Osteocyte (in vitro differentiated cells): Measurements from ENCODE around the gene USP46. TPM values are rescaled to one million over a fixed set of nuclear protein-coding genes. Genes with fewer than 3 reads are reported as not detected.

Source experiments
- DNase-seq: peaks from one replicate; pipeline ENCODE4 v3.0.0; 2021; ENCODE audit warnings: mixed read lengths; ENCODE audit not compliant: unreplicated experiment; ENCODE audit errors: extremely low spot score
- H3K27ac Mint-ChIP-seq: one replicate; pipeline ENCODE4 v1.8.0; 2021; ENCODE audit warnings: mild to moderate bottlenecking, mixed read lengths; ENCODE audit not compliant: unreplicated experiment
- H3K27me3 Mint-ChIP-seq: one replicate; pipeline ENCODE4 v1.8.0; 2021; ENCODE audit warnings: mixed read lengths; ENCODE audit not compliant: unreplicated experiment
- H3K36me3 Mint-ChIP-seq: one replicate; pipeline ENCODE4 v1.8.0; 2021; ENCODE audit warnings: mixed read lengths; ENCODE audit not compliant: unreplicated experiment
- H3K4me1 Mint-ChIP-seq: one replicate; pipeline ENCODE4 v1.8.0; 2021; ENCODE audit warnings: mixed read lengths; ENCODE audit not compliant: unreplicated experiment
- H3K4me3 Mint-ChIP-seq: one replicate; pipeline ENCODE4 v1.8.0; 2021; ENCODE audit warnings: mild to moderate bottlenecking, moderate library complexity, mixed read lengths; ENCODE audit not compliant: unreplicated experiment
- H3K9me3 Mint-ChIP-seq: one replicate; pipeline ENCODE4 v1.8.0; 2021; ENCODE audit warnings: mixed read lengths; ENCODE audit not compliant: unreplicated experiment
- total RNA-seq: library from RNA; stranded (reverse); gene quantifications from 2 replicates; pipeline ENCODE4 v1.2.1, GENCODE V29; 2021
- TF ChIP-seq, protein P1 (sequence below): fragments of 200-600 bp; sonication (generic); IDR thresholded peaks from 2 replicates; pipeline ENCODE4 v1.5.0; 2021; ENCODE audit warnings: antibody characterized with exemption, mild to moderate bottlenecking, moderate library complexity

Gene USP46
- total RNA-seq, 1 donor from 2014 or later, result 18.8 TPM

DNA sequence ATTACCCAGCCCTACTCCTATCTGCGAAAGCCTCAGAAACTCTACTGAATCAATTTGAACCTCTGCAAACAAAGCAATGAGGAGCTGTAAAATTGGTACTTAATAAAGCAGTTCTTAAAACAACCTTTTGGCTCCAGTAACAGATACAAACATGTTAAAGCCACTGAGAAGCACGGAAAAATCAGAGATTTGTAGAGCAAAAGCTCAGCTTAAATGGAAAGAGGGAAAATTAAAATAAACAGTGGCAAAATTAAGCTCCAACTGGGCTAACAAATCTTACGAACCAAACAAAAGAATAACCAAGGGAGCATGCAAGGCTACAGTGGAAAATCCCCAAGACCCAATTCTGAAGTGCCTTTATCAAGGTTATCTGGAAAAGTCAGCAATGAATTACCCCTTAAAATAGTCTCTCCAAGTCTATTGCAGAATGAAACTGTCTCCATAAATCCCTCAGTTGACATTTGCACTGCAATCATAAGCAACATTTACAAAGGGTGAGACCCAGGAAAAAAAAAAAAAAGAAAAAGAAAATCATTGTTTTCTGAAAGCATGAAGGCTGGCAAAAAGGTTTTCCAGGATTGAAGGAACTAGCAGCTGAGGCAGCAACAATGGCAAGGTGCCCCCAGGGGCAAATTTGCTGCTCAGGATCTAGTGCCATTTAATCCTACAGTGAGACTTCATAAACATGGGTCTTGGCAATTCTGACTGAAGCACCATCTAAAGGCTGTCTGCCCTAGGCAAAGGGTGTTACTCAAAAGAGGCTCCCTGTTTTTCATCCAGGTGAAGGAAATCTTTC, 40.1 kb downstream of the USP46 start:
- no peak for DNase-seq
- Mint-ChIP-seq H3K4me3 (no peak overlapping the region), H3K27ac (no peak overlapping the region), H3K27me3 (no peaks in the 10 kb centered on the region), H3K4me1 (peaks cover 12% of the 10 kb centered on the region), H3K9me3 (peaks cover 2% of the 10 kb centered on the region), H3K36me3 (peaks cover 20% of the 10 kb centered on the region)
- TF ChIP-seq, protein P1, sequence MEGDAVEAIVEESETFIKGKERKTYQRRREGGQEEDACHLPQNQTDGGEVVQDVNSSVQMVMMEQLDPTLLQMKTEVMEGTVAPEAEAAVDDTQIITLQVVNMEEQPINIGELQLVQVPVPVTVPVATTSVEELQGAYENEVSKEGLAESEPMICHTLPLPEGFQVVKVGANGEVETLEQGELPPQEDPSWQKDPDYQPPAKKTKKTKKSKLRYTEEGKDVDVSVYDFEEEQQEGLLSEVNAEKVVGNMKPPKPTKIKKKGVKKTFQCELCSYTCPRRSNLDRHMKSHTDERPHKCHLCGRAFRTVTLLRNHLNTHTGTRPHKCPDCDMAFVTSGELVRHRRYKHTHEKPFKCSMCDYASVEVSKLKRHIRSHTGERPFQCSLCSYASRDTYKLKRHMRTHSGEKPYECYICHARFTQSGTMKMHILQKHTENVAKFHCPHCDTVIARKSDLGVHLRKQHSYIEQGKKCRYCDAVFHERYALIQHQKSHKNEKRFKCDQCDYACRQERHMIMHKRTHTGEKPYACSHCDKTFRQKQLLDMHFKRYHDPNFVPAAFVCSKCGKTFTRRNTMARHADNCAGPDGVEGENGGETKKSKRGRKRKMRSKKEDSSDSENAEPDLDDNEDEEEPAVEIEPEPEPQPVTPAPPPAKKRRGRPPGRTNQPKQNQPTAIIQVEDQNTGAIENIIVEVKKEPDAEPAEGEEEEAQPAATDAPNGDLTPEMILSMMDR, result no peak

DNA sequence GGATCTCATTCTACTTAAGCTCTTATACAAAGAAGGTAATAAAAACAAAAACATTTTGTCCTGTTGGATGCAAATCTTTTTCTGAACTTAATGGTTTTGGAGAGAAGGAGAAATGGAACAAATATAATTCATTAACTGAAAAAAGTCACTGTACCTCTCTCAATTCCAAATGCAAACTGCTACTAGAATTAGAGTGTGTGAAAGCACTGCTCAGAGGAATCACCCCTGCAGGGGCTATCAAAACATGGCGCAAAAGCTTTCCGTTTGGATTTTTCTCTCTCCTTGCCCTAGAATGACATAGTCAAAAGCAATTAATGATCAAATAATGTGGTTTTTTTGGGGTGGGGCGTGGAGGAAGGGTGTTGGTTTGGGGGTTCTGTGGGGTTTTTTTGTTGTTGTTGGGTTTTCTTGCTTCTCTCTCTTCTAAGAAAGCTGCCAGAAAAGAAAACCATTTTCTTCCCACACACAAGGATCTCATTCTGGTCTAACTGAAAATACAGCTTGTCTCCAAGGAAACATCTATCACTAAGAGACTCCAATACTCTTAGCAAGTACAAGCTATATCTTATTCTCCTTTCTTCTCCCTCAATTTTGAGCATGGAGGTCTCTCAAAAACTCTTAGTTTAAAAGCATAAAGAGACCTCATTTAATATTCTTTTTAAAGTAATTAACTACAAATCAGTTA, 41.6 kb downstream of the USP46 start:
- Mint-ChIP-seq H3K36me3 (peaks cover 24% of the 10 kb centered on the region), H3K9me3 (peaks cover 6% of the 10 kb centered on the region), H3K27me3 (no peaks in the 10 kb centered on the region), H3K4me1 (peaks cover 12% of the 10 kb centered on the region), H3K27ac (peak overlapping the region; percentile 81), H3K4me3 (peak overlapping the region; percentile 48)
- DNase-seq, result no peak
- TF ChIP-seq, protein P1, result no peak

DNA sequence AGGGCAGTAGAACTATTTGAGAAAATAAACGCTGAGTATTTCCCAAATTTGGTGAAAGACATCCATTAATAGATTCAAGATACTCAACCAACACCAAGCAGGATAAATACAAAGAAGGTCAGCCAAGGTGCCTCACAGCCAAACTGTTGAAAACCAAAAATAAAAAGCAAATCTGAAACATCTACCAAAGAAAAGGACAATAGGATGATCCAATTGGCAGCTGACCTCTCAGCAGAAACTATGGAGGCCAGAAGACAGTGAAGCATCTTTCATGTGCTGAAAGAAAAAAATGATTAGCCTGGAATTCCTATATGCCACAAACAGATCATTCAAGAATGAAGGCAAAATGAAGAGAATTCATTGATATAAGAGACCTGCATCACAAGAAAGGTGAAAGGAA, 44.9 kb downstream of the USP46 start:
- peaks cover 9% of the 10 kb centered on the region for H3K9me3 Mint-ChIP-seq
- TF ChIP-seq, protein P1, result no peak
- no peak overlapping the region for H3K27ac Mint-ChIP-seq
- peaks cover 12% of the 10 kb centered on the region for H3K4me1 Mint-ChIP-seq
- peaks cover 31% of the 10 kb centered on the region for H3K36me3 Mint-ChIP-seq
- H3K27me3 Mint-ChIP-seq, result no peaks in the 10 kb centered on the region
- DNase-seq, result no peak
- H3K4me3 Mint-ChIP-seq, result no peak overlapping the region

DNA sequence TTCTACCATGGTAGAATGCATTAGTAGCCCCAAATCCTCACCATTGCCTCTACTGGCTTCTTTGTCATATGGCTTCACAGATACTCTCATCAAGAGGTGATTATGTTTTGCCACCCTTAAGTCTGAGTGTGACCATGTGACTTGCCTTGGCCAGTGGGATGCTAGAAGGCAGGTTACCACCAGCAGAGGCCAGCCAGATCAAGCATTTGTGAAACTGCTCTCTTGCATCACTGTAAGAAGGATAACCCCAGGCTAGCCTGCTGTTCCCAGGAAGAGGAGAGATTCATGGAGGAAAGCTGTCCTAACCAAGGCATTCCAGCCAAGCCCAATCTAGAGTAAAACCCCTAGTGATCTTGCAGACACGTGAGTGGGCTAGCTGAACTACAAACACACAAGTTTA, 46.8 kb downstream of the USP46 start:
- TF ChIP-seq, protein P1, result no peak
- no peak for DNase-seq
- Mint-ChIP-seq H3K4me3 (no peak overlapping the region), H3K9me3 (peaks cover 9% of the 10 kb centered on the region), H3K27me3 (no peaks in the 10 kb centered on the region), H3K27ac (no peak overlapping the region), H3K4me1 (peaks cover 8% of the 10 kb centered on the region), H3K36me3 (peaks cover 45% of the 10 kb centered on the region)

DNA sequence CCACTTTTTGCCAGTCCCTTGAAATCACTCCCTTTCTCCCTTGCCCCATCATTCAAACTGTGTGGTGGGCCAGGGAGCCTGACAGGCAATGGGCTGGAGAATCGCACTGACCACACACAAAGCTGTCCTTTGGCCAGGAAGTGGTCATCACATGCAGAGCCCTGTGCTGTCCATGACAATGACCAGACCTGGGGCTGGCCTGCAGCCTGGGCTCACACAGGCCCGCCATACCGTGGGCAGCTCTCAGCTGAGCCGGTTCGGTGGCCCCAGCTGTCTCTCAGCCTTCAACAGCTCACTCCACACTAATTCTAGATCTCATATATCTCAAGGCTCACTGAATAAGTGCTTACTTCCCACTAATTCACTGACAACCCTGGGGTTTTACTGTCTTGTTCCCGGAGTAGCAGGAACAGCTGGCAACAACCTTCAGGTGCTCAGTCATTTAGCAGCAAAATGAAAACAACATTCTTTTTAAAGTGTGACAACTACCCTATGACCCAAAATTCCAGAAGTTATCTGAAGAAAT, 48.0 kb downstream of the USP46 start:
- no peak for DNase-seq
- no peak overlapping the region for H3K27ac Mint-ChIP-seq
- H3K36me3 Mint-ChIP-seq, result peaks cover 56% of the 10 kb centered on the region
- peaks cover 3% of the 10 kb centered on the region for H3K4me1 Mint-ChIP-seq
- TF ChIP-seq, protein P1, result no peak
- H3K4me3 Mint-ChIP-seq, result no peak overlapping the region
- no peaks in the 10 kb centered on the region for H3K27me3 Mint-ChIP-seq
- H3K9me3 Mint-ChIP-seq, result peaks cover 9% of the 10 kb centered on the region
